ENCODE results near the gene LRRN2.

GRCh38 chr1:204600968-204601367 is 84.6 kb downstream of the LRRN2 start:
- no peak for TF ChIP-seq SUZ12 (IDR thresholded peaks at IDR 0.05; ENCODE audit: extremely low read depth, insufficient read depth, insufficient read length)
- no peak for TF ChIP-seq YY1 (IDR thresholded peaks at IDR 0.05; ENCODE audit: insufficient read depth, insufficient read length)
- TF ChIP-seq ZNF274 (IDR thresholded peaks at IDR 0.05; ENCODE audit: low read depth, low read length) = no peak

Measured in NT2/D1 (cell line).